Chondrocyte (in vitro differentiated cells): ENCODE measurements around the gene PPP2R5C. TPM values are rescaled to one million over a fixed set of nuclear protein-coding genes. Genes with fewer than 3 reads are reported as not detected.

Experiments used
- DNase-seq: peaks from one replicate; pipeline ENCODE4 v3.0.0; 2021; ENCODE audit warnings: mixed read lengths, low spot score
- H3K27ac Mint-ChIP-seq: one replicate; pipeline ENCODE4 v1.8.0; 2021; ENCODE audit warnings: mild to moderate bottlenecking, moderate library complexity, mixed read lengths; ENCODE audit not compliant: unreplicated experiment
- H3K27me3 Mint-ChIP-seq: 2 replicates; pipeline ENCODE4 v1.8.0; 2021; ENCODE audit warnings: low read depth, mixed read lengths
- H3K36me3 Mint-ChIP-seq: 2 replicates; pipeline ENCODE4 v1.8.0; 2021; ENCODE audit warnings: low read depth, mixed read lengths
- H3K4me1 Mint-ChIP-seq: 2 replicates; pipeline ENCODE4 v1.8.0; 2021; ENCODE audit warnings: low read depth, mild to moderate bottlenecking, mixed read lengths
- H3K4me3 Mint-ChIP-seq: one replicate; pipeline ENCODE4 v1.8.0; 2021; ENCODE audit warnings: mild to moderate bottlenecking, moderate library complexity, mixed read lengths; ENCODE audit not compliant: unreplicated experiment
- H3K9me3 Mint-ChIP-seq: 2 replicates; pipeline ENCODE4 v1.8.0; 2021; ENCODE audit warnings: low read depth, mixed read lengths
- CTCF ChIP-seq: fragments of 200-600 bp; sonication (generic); IDR thresholded peaks from 2 replicates; pipeline ENCODE4 v1.5.0; 2021; ENCODE audit warnings: antibody characterized with exemption, mild to moderate bottlenecking, moderate library complexity
- total RNA-seq: library from RNA; stranded (reverse); gene quantifications from 3 replicates; pipeline ENCODE4 v1.2.1, GENCODE V29; 2021

The PPP2R5C gene
- total RNA-seq, 1 donor from 2014 or later: 95.0 TPM

GRCh38 chr14:101869217-101869616, 107.7 kb downstream of the PPP2R5C start:
- peaks cover 2% of the 10 kb centered on the region for H3K36me3 Mint-ChIP-seq
- DNase-seq: no peak
- TF ChIP-seq CTCF: no peak
- no peaks in the 10 kb centered on the region for H3K9me3 Mint-ChIP-seq
- H3K4me3 Mint-ChIP-seq: no peak overlapping the region
- no peaks in the 10 kb centered on the region for H3K27me3 Mint-ChIP-seq
- H3K27ac Mint-ChIP-seq: no peak overlapping the region
- H3K4me1 Mint-ChIP-seq: no peaks in the 10 kb centered on the region

DNA sequence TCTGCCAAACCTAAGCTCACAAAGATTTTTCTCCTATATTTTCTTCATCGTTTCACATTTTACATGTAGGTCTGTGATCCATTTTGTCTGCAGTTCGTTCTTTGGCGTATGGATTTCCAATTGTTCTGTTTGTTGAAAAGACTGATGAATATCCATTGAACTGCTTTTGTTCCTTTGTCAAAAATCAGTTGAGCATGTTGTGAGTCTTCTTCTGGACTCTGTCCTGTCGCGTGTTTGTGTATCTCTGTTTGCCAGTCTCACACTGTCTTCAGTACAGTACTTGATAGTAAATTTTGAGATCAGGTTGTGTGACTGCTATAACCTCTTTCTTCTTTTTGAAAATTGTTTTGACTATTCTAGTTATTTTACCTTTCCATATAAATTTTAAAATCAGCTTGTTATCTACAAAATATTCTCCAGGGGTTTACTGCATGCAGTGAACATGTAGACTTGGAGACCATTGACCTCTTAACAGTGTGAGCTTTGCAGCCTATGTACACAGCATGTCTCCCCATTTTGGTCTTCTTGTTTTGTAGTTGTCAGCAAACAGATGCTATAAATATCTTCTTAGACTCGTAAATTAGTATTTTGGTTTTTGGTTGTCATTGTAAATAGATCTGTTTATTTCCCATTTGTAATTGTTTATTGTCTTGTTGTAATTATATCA, 108.9 kb downstream of the PPP2R5C start:
- no peak overlapping the region for H3K4me3 Mint-ChIP-seq

DNA sequence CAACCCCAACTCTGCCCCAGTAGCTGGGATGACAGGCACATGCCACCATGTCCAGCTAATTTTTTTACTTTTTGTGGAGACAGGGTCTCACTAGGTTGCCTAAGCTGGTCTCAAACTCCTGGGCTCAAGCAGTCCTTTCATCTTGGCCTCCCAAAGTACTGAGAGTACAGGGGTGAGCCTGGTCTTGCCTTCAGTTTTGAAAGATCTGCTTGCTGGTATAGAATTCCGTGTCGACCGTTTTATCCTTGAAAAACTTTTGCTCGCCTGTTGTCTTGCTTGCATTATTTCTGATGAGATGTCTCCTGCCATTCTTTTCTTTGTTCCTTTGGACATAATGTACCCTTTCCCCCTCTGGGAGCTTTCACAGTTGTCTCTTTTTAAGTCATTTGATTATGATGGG, 110.8 kb downstream of the PPP2R5C start:
- peaks cover 10% of the 10 kb centered on the region for H3K4me1 Mint-ChIP-seq
- no peaks in the 10 kb centered on the region for H3K36me3 Mint-ChIP-seq
- TF ChIP-seq CTCF: no peak
- no peak overlapping the region for H3K27ac Mint-ChIP-seq
- no peak overlapping the region for H3K4me3 Mint-ChIP-seq
- no peaks in the 10 kb centered on the region for H3K27me3 Mint-ChIP-seq
- no peaks in the 10 kb centered on the region for H3K9me3 Mint-ChIP-seq
- DNase-seq: no peak

More for the DNA sequence above, 108.9 kb downstream of the PPP2R5C start:
- Mint-ChIP-seq H3K36me3 (no peaks in the 10 kb centered on the region), H3K27ac (no peak overlapping the region), H3K27me3 (no peaks in the 10 kb centered on the region), H3K9me3 (no peaks in the 10 kb centered on the region), H3K4me1 (no peaks in the 10 kb centered on the region)
- no peak for DNase-seq
- no peak for TF ChIP-seq CTCF

- Mint-ChIP-seq H3K4me3 (no peak overlapping the region), H3K36me3 (peaks cover 1% of the 10 kb centered on the region), H3K9me3 (no peaks in the 10 kb centered on the region), H3K27ac (no peak overlapping the region), H3K4me1 (peaks cover 19% of the 10 kb centered on the region), H3K27me3 (no peaks in the 10 kb centered on the region)
- no peak for TF ChIP-seq CTCF
- no peak for DNase-seq
Observed at GRCh38 chr14:101873076-101873825, 111.7 kb downstream of the PPP2R5C start.

DNA sequence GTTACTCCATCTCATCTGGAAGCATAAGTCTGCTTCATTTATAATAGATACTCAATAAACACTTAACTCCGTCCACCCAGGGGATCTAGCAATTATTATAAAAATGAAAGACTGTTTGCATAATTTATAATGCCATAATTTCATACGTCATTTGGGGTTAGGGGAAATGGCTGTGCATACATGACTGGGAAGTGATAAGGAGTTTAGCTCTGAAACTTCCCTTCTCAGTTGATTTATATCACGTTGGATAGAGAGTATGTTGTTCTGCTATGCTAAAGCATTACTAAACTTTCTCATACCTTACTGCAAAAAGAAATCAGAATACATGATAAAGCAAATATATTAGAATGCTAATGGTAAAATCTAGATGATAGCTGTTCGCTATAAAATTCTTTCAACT, 112.5 kb downstream of the PPP2R5C start:
- Mint-ChIP-seq H3K4me3 (no peak overlapping the region), H3K4me1 (peaks cover 24% of the 10 kb centered on the region), H3K9me3 (no peaks in the 10 kb centered on the region), H3K27ac (no peak overlapping the region), H3K36me3 (peaks cover 1% of the 10 kb centered on the region), H3K27me3 (no peaks in the 10 kb centered on the region)
- no peak for TF ChIP-seq CTCF
- no peak for DNase-seq
